ENCODE data around the gene LRRC7. TPM values are rescaled to one million over a fixed set of nuclear protein-coding genes. Genes with fewer than 3 reads are reported as not detected.

Gene LRRC7
- total and polyA plus RNA-seq, 2 of the 8 experiments (the other 6 are each of a cell fraction or from before 2014, with no cell fraction given): 0.03 to 0.17 TPM

DNA sequence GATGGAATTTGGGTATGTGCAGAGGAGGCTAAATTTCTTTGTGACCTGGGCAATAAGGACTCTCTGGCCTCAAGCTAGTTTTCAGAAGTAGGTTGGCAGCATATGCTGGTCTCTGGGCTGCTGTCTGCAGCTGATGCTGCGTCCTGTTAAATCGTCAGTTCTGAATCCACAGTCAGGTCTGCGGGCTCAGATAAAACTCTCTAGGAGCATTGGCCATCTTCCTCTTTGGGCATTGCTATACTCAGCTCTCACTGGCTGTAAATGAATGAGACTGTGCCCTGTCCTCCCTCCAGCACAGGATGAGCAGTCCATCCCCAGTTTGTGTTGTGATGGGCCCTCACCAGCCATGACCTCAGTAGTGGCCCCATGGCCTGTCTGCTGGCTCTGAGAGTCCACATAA, 365.0 kb downstream of the LRRC7 start:
- H4K91ac ChIP-seq (replicated peaks; ENCODE audit: insufficient read length, low read length): no peak overlapping the region
- no peak for TF ChIP-seq EGR1 (IDR thresholded peaks at IDR 0.05; ENCODE audit: borderline replicate concordance, low read depth, low read length)
- TF ChIP-seq TAF1 (IDR thresholded peaks at IDR 0.05; ENCODE audit: low read depth, low read length): no peak
- TF ChIP-seq KDM4A (IDR thresholded peaks at IDR 0.05; ENCODE audit: low read depth, low read length, severe bottlenecking): no peak
- TF ChIP-seq KDM5A (IDR thresholded peaks at IDR 0.05; ENCODE audit: low read length): no peak
- TF ChIP-seq CTBP2 (IDR thresholded peaks at IDR 0.05; ENCODE audit: borderline replicate concordance, insufficient read depth, insufficient read length, low read length): no peak
- H3K27ac ChIP-seq (ENCODE audit: low read depth, low read length): no peak overlapping the region
- H3K4me1 ChIP-seq (replicated peaks in 1 of 4; ENCODE audit: control insufficient read depth in 3 of 4, insufficient read depth in 4 of 4, low read length in 3 of 4): no peaks in the 10 kb centered on the region
- H2BK20ac ChIP-seq (ENCODE audit: low read length): no peak overlapping the region
- FAIRE-seq: no peak
- 100% methylated on average over 3 of the region's 3 CpGs; no CpG with 5 or more reads in 1 of the 2 experiments for WGBS, 2 experiments (ENCODE audit: extremely low coverage in 1 of 2, insufficient coverage in 1 of 2, insufficient read length in 1 of 2, insufficient replicate concordance in 2 of 2, low coverage in 1 of 2, low lambda C conversion rate in 2 of 2, missing lambda C conversion rate in 1 of 2)
- peaks cover 0 to 11% of the 10 kb centered on the region in 2 experiments; a peak in 2 of 4 replicates for H3K9me3 ChIP-seq (ENCODE audit: insufficient read depth in 2 of 2, low read depth in 1 of 2, low read length in 1 of 2)
- no peak overlapping the region for H3K56ac ChIP-seq (replicated peaks; ENCODE audit: insufficient read length, low read depth, low read length)
- H2BK5ac ChIP-seq (ENCODE audit: low read depth, low read length): no peak overlapping the region
- no peaks in the 10 kb centered on the region for H3K36me3 ChIP-seq (ENCODE audit: control insufficient read depth in 2 of 4, insufficient read depth in 4 of 4, low read length in 3 of 4)
- H3K27me3 ChIP-seq (replicated peaks in 1 of 4; ENCODE audit: control insufficient read depth in 3 of 4, extremely low read depth in 1 of 4, insufficient read depth in 3 of 4, low read length in 3 of 4): no peaks in the 10 kb centered on the region
- H3K4ac ChIP-seq (replicated peaks; ENCODE audit: insufficient read length, low read depth, low read length): no peak overlapping the region
- H2BK12ac ChIP-seq (ENCODE audit: low read depth, low read length): no peak overlapping the region
- no peaks in the 10 kb centered on the region for H3K23me2 ChIP-seq (ENCODE audit: low read depth, low read length)
- H4K8ac ChIP-seq (ENCODE audit: extremely low read depth, insufficient read depth, low read length): no peak overlapping the region
- ChIA-PET POLR2A (ENCODE audit: partially characterized antibody) (no interaction called here), CTCF (ENCODE audit: partially characterized antibody) (interaction anchor here (0.5 kb wide), 1 partner anchor 465 kb away, joined by 3 read pairs; no protein-coding TSS in a partner anchor)
- H3K18ac ChIP-seq (ENCODE audit: extremely low read depth, low read length): no peak overlapping the region
- no peak overlapping the region for H4K5ac ChIP-seq (ENCODE audit: insufficient read length, low read depth, low read length)
- H2BK120ac ChIP-seq (replicated peaks; ENCODE audit: low read depth, low read length): no peak overlapping the region
- H3K23ac ChIP-seq (ENCODE audit: insufficient read length): no peak overlapping the region
- no peaks in the 10 kb centered on the region for H4K20me1 ChIP-seq (replicated peaks in 1 of 2; ENCODE audit: control insufficient read depth in 1 of 2, insufficient read depth in 2 of 2, low read length in 2 of 2)
- no peak overlapping the region for H2BK15ac ChIP-seq (ENCODE audit: low read length)
- DNase-seq (ENCODE audit: low read depth in 1 of 2, low spot score in 2 of 2): no peak
- no peak overlapping the region for H2AFZ ChIP-seq (ENCODE audit: low read length)
- H3K14ac ChIP-seq (ENCODE audit: insufficient read length): no peak overlapping the region
- H2AK5ac ChIP-seq (ENCODE audit: low read depth, low read length): no peak overlapping the region
- H3K4me3 ChIP-seq (ENCODE audit: extremely low read depth in 1 of 4, insufficient read depth in 2 of 4, low read depth in 3 of 4, low read length in 4 of 4): no peak overlapping the region
- H3K79me1 ChIP-seq (ENCODE audit: low read depth, low read length): no peaks in the 10 kb centered on the region
- H3K79me2 ChIP-seq (ENCODE audit: control insufficient read depth in 1 of 2, insufficient read depth in 2 of 2, low read length in 2 of 2): no peaks in the 10 kb centered on the region
- H3K4me2 ChIP-seq (ENCODE audit: insufficient read depth in 1 of 2, low read depth in 2 of 2, low read length in 2 of 2): no peak overlapping the region
- no peak overlapping the region for H3K9ac ChIP-seq (replicated peaks in 1 of 4; ENCODE audit: extremely low read depth in 1 of 4, low read depth in 3 of 4, low read length in 3 of 4)
